K562 (cell line): ENCODE results near the gene DTNBP1. TPM values are rescaled to one million over a fixed set of nuclear protein-coding genes. Genes with fewer than 3 reads are reported as not detected.

Source experiments
- ATAC-seq: fragments of 200-7000 bp; cut with Tn5 transposase; 3 replicates; pipeline ENCODE4 v1.9.1; 2020; ENCODE audit warnings: moderate library complexity
- BruUV-seq: library from RNA; stranded (reverse); fragments of 400-500 nt; replicated peaks from 2 replicates; lab custom pipeline; 2021; lab: Mats Ljungman, UMichigan
- CTCF ChIA-PET: fragments of 300-600 bp; formaldehyde crosslinking; extraction: SDS; loops from one replicate; lab custom pipeline; 2021; ENCODE audit warnings: low intra/inter-chr PET ratio; lab: Yijun Ruan, JAX
- POLR2A ChIA-PET: fragments of 300-600, 350-650 bp; sonication (Branson Sonifier 250); formaldehyde crosslinking; extraction: SDS; loops from one replicate; lab custom pipeline; 2021; ENCODE audit warnings: antibody characterized with exemption, inconsistent platforms; lab: Yijun Ruan, JAX
- DNase-seq, 4 experiments: peaks; one replicate each; pipeline versions ENCODE4 v3.0.0 to v3.0.0-alpha.2; 2011 to 2018; ENCODE audit warnings: low spot score in 3 of 4, mixed read lengths in 3 of 4; ENCODE audit errors: extremely low read depth in 1 of 4
- FAIRE-seq: peaks from 2 replicates; lab custom pipeline; 2011; peaks lifted over from hg19 to GRCh38; lab: Jason Lieb, UNC
- H2AFZ ChIP-seq: 2 replicates; pipeline ENCODE4 v1.6.0; 2011; ENCODE audit warnings: low read depth, low read length, control low read depth, inconsistent platforms
- H3K27ac ChIP-seq: fragments of 200-600 bp; 3 replicates; pipeline ENCODE4 v1.8.0; 2011; ENCODE audit warnings: low read depth, mild to moderate bottlenecking, control low read depth, inconsistent platforms, low read length, moderate library complexity, mixed read lengths; ENCODE audit errors: extremely low read depth
- H3K27me3 ChIP-seq, 2 experiments: fragments of 300-600 bp in 1 of 2; 2 replicates in 1 of 2; 3 replicates in 1 of 2; pipeline versions ENCODE4 v1.6.0 to v1.8.0; 2011; ENCODE audit warnings: inconsistent platforms in 2 of 2, low read length in 2 of 2, mild to moderate bottlenecking in 1 of 2, mixed read lengths in 1 of 2, moderate library complexity in 1 of 2; ENCODE audit not compliant: control insufficient read depth in 2 of 2, insufficient read depth in 2 of 2
- H3K36me3 ChIP-seq: fragments of 300-600 bp; 3 replicates; pipeline ENCODE4 v1.8.0; 2011; ENCODE audit warnings: mild to moderate bottlenecking, low read length, inconsistent platforms; ENCODE audit not compliant: control insufficient read depth, insufficient read depth
- H3K4me1 ChIP-seq, 2 experiments: fragments of 200-600 bp in 1 of 2; replicated peaks in 1 of 2; 2 replicates in 1 of 2; 3 replicates in 1 of 2; pipeline versions ENCODE4 v1.5.1 to v1.8.0; 2011; ENCODE audit warnings: inconsistent platforms in 2 of 2, low read length in 2 of 2, mild to moderate bottlenecking in 1 of 2, mixed read lengths in 1 of 2, moderate library complexity in 1 of 2; ENCODE audit not compliant: control insufficient read depth in 2 of 2, insufficient read depth in 2 of 2
- H3K4me2 ChIP-seq: 2 replicates; pipeline ENCODE4 v1.6.1; 2011; ENCODE audit warnings: low read length, control low read depth, inconsistent platforms, mixed read lengths; ENCODE audit not compliant: insufficient read depth
- H3K4me3 ChIP-seq: fragments of 200-600 bp; sonication (generic), shearing (Covaris generic); 2 replicates; pipeline ENCODE4 v1.5.1; 2016; ENCODE audit warnings: control low read depth, inconsistent platforms
- H3K79me2 ChIP-seq: fragments of 200-600 bp; 3 replicates; pipeline ENCODE4 v1.8.0; 2011; ENCODE audit warnings: low read length, inconsistent platforms; ENCODE audit not compliant: control insufficient read depth, insufficient read depth
- H3K9ac ChIP-seq, 2 experiments: 2 replicates each; pipeline versions ENCODE4 v1.6.0 to v1.6.1; 2011; ENCODE audit warnings: low read depth in 2 of 2, low read length in 2 of 2, control low read depth in 1 of 2, inconsistent platforms in 1 of 2, mild to moderate bottlenecking in 1 of 2, mixed read lengths in 1 of 2; ENCODE audit not compliant: insufficient read depth in 1 of 2
- H3K9me1 ChIP-seq: one replicate; pipeline ENCODE4 v1.6.0; 2011; ENCODE audit warnings: inconsistent platforms, mild to moderate bottlenecking, low read length, moderate library complexity; ENCODE audit not compliant: control insufficient read depth, insufficient read depth
- H3K9me3 ChIP-seq: replicated peaks from 2 replicates; pipeline ENCODE4 v1.5.1; 2011; ENCODE audit warnings: low read depth, low read length, inconsistent platforms; ENCODE audit not compliant: control insufficient read depth, insufficient read depth
- H4K20me1 ChIP-seq: replicated peaks from 2 replicates; pipeline ENCODE4 v1.6.1; 2011; ENCODE audit warnings: low read length, inconsistent platforms, mixed read lengths; ENCODE audit not compliant: control insufficient read depth, insufficient read depth
- KLF13 ChIP-seq: fragments of 450-650 bp; IDR thresholded peaks from 2 replicates; pipeline ENCODE4 v1.6.1; 2016; ENCODE audit warnings: missing genetic modification characterization, low read depth, mild to moderate bottlenecking, missing compliant biosample characterization, moderate library complexity, borderline replicate concordance
- L3MBTL2 ChIP-seq: fragments of 450-650 bp; IDR thresholded peaks from 2 replicates; pipeline ENCODE4 v1.6.1; 2016; ENCODE audit warnings: mild to moderate bottlenecking, moderate library complexity
- MEF2D ChIP-seq: conservative IDR thresholded peaks from 2 replicates; pipeline ENCODE4 v1.6.1; 2016; ENCODE audit warnings: low read depth, missing genetic modification characterization, missing compliant biosample characterization
- NRF1 ChIP-seq, 2 experiments: fragments of 450-650 bp; IDR thresholded peaks in 1 of 2; conservative IDR thresholded peaks in 1 of 2; 2 replicates each; pipeline ENCODE4 v1.6.1; 2014; ENCODE audit warnings: mild to moderate bottlenecking in 2 of 2
- ZNF12 ChIP-seq: sonication (generic); formaldehyde crosslinking; IDR thresholded peaks from 2 replicates; pipeline ENCODE4 v1.4.0; 2020; ENCODE audit warnings: mild to moderate bottlenecking, missing genetic modification reagents
- WGBS: fragments of 100-300 bp; shearing (Covaris generic); methylation state at CpG from one replicate; pipeline ENCODE4 v1.1.6; 2016; ENCODE audit warnings: low coverage, mixed read lengths; ENCODE audit not compliant: insufficient coverage; ENCODE audit errors: missing lambda C conversion rate; 5-methylcytosine and 5-hydroxymethylcytosine counted together
- in situ Hi-C: fragments of 300-500 bp; cut with MboI; formaldehyde crosslinking; loops from 4 replicates; pipeline ENCODE4 v1.15.0; 2018; ENCODE audit warnings: inconsistent platforms, mixed read lengths
- intact Hi-C: fragments of 100-400 bp; cut with micrococcal nuclease; formaldehyde crosslinking; loops from 2 replicates; pipeline ENCODE4 v1.14.2; 2022
- polyA plus RNA-seq, 8 experiments: library from polyadenylated mRNA; depleted of rRNA in 4 of 8; stranded (reverse) in 5 of 8; unstranded in 3 of 8; fragments of >200 nt; fragmentation: Nextera tagmentation in 2 of 8; fragmentation: Illumina TruSeq in 1 of 8; extraction: Ambion mirVana in 2 of 8; extraction: Trizol in 1 of 8; gene quantifications; 2 replicates each; pipeline versions ENCODE4 v1.2.1 to v1.2.3, GENCODE V29; 2011 to 2014; ENCODE audit warnings: inconsistent platforms in 1 of 8, missing spikeins in 1 of 8
- total RNA-seq, 7 experiments: library from RNA; depleted of rRNA in 6 of 7; stranded (reverse); fragments of >200 nt in 6 of 7; fragmentation: Illumina TruSeq in 2 of 7; extraction: Trizol in 2 of 7; gene quantifications; 2 replicates each; pipeline versions ENCODE4 v1.2.1 to v1.2.3, GENCODE V29; 2011 to 2021; ENCODE audit warnings: low replicate concordance in 1 of 7
- TF ChIP-seq, protein P1 (sequence below): sonication (generic); formaldehyde crosslinking; IDR thresholded peaks from 2 replicates; pipeline ENCODE4 v1.8.0; 2022; ENCODE audit warnings: mild to moderate bottlenecking, missing genetic modification reagents, borderline replicate concordance
- TF ChIP-seq, protein P2 (sequence below), 2 experiments: fragments of 250-450 bp in 1 of 2; fragments of 450-650 bp in 1 of 2; sonication (Bioruptor Pico) in 1 of 2; IDR thresholded peaks; 2 replicates each; pipeline versions ENCODE4 v1.6.1 to v1.8.0; 2016 to 2021; ENCODE audit warnings: mild to moderate bottlenecking in 2 of 2, moderate library complexity in 2 of 2, missing compliant biosample characterization in 1 of 2, missing genetic modification characterization in 1 of 2
- TF ChIP-seq, protein P3 (sequence below): sonication (generic); formaldehyde crosslinking; IDR thresholded peaks from 2 replicates; pipeline ENCODE4 v1.9.0; 2022; ENCODE audit warnings: mild to moderate bottlenecking, missing genetic modification reagents
- TF ChIP-seq, protein P4 (sequence below): fragments of 450-650 bp; IDR thresholded peaks from 2 replicates; pipeline ENCODE4 v1.6.1; 2016; ENCODE audit warnings: mild to moderate bottlenecking
- TF ChIP-seq, protein P5 (sequence below): sonication (generic); formaldehyde crosslinking; IDR thresholded peaks from 2 replicates; pipeline ENCODE4 v1.8.0; 2023; ENCODE audit warnings: missing genetic modification reagents, mild to moderate bottlenecking, borderline replicate concordance

Gene DTNBP1
- total and polyA plus RNA-seq, 9 of the 15 experiments (the other 6 are each of a cell fraction or from before 2014, with no cell fraction given) = 16.7 to 54.5 (median 21.4) TPM

- Histone ChIP-seq H3K9ac (no peak overlapping the region), H2AFZ (no peak overlapping the region), H3K27me3 (no peaks in the 10 kb centered on the region), H3K27ac (no peak overlapping the region), H3K9me1 (no peaks in the 10 kb centered on the region), H3K4me3 (no peak overlapping the region), H3K4me1 (peaks cover 5 to 7% of the 10 kb centered on the region in 2 experiments), H3K79me2 (no peaks in the 10 kb centered on the region; the same call in 2 of the 3 replicates), H3K9me3 (no peaks in the 10 kb centered on the region), H3K36me3 (peaks cover 87% of the 10 kb centered on the region), H3K4me2 (no peak overlapping the region), H4K20me1 (no peaks in the 10 kb centered on the region)
- in situ Hi-C loops (no loop called here), intact Hi-C loops (no loop called here)
- POLR2A ChIA-PET = interaction anchor here (0.9 to 1.0 kb wide), 2 partner anchors 11 to 18 kb away, joined by 3 to 4 read pairs; no protein-coding TSS in a partner anchor
- CTCF ChIA-PET = no interaction called here
- BruUV-seq = no TSS peak
- FAIRE-seq = no peak
- no peak for ATAC-seq
- 93% methylated on average over 12 of the region's 12 CpGs for WGBS
- no peak for DNase-seq
- TF ChIP-seq, protein P1, sequence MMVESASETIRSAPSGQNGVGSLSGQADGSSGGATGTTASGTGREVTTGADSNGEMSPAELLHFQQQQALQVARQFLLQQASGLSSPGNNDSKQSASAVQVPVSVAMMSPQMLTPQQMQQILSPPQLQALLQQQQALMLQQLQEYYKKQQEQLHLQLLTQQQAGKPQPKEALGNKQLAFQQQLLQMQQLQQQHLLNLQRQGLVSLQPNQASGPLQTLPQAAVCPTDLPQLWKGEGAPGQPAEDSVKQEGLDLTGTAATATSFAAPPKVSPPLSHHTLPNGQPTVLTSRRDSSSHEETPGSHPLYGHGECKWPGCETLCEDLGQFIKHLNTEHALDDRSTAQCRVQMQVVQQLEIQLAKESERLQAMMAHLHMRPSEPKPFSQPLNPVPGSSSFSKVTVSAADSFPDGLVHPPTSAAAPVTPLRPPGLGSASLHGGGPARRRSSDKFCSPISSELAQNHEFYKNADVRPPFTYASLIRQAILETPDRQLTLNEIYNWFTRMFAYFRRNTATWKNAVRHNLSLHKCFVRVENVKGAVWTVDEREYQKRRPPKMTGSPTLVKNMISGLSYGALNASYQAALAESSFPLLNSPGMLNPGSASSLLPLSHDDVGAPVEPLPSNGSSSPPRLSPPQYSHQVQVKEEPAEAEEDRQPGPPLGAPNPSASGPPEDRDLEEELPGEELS (CRISPR knock-in tag) = no peak
- TF ChIP-seq, protein P2, sequence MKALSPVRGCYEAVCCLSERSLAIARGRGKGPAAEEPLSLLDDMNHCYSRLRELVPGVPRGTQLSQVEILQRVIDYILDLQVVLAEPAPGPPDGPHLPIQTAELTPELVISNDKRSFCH (CRISPR knock-in tag; IDR thresholded peaks at IDR 0.05) = no peak
- TF ChIP-seq, protein P2 (tag; IDR thresholded peaks at IDR 0.05) = no peak
- TF ChIP-seq KLF13 (tag) = no peak
- TF ChIP-seq, protein P3, sequence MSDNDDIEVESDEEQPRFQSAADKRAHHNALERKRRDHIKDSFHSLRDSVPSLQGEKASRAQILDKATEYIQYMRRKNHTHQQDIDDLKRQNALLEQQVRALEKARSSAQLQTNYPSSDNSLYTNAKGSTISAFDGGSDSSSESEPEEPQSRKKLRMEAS = no peak
- no peak for TF ChIP-seq ZNF12 (CRISPR knock-in tag)
- no peak for TF ChIP-seq L3MBTL2
- no peak for TF ChIP-seq NRF1 (conservative IDR thresholded peaks at IDR 0.05 in 1 of 2, IDR thresholded peaks at IDR 0.05 in 1 of 2)
- TF ChIP-seq, protein P4, sequence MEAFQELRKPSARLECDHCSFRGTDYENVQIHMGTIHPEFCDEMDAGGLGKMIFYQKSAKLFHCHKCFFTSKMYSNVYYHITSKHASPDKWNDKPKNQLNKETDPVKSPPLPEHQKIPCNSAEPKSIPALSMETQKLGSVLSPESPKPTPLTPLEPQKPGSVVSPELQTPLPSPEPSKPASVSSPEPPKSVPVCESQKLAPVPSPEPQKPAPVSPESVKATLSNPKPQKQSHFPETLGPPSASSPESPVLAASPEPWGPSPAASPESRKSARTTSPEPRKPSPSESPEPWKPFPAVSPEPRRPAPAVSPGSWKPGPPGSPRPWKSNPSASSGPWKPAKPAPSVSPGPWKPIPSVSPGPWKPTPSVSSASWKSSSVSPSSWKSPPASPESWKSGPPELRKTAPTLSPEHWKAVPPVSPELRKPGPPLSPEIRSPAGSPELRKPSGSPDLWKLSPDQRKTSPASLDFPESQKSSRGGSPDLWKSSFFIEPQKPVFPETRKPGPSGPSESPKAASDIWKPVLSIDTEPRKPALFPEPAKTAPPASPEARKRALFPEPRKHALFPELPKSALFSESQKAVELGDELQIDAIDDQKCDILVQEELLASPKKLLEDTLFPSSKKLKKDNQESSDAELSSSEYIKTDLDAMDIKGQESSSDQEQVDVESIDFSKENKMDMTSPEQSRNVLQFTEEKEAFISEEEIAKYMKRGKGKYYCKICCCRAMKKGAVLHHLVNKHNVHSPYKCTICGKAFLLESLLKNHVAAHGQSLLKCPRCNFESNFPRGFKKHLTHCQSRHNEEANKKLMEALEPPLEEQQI = no peak
- TF ChIP-seq MEF2D (tag) = no peak
- TF ChIP-seq, protein P5, sequence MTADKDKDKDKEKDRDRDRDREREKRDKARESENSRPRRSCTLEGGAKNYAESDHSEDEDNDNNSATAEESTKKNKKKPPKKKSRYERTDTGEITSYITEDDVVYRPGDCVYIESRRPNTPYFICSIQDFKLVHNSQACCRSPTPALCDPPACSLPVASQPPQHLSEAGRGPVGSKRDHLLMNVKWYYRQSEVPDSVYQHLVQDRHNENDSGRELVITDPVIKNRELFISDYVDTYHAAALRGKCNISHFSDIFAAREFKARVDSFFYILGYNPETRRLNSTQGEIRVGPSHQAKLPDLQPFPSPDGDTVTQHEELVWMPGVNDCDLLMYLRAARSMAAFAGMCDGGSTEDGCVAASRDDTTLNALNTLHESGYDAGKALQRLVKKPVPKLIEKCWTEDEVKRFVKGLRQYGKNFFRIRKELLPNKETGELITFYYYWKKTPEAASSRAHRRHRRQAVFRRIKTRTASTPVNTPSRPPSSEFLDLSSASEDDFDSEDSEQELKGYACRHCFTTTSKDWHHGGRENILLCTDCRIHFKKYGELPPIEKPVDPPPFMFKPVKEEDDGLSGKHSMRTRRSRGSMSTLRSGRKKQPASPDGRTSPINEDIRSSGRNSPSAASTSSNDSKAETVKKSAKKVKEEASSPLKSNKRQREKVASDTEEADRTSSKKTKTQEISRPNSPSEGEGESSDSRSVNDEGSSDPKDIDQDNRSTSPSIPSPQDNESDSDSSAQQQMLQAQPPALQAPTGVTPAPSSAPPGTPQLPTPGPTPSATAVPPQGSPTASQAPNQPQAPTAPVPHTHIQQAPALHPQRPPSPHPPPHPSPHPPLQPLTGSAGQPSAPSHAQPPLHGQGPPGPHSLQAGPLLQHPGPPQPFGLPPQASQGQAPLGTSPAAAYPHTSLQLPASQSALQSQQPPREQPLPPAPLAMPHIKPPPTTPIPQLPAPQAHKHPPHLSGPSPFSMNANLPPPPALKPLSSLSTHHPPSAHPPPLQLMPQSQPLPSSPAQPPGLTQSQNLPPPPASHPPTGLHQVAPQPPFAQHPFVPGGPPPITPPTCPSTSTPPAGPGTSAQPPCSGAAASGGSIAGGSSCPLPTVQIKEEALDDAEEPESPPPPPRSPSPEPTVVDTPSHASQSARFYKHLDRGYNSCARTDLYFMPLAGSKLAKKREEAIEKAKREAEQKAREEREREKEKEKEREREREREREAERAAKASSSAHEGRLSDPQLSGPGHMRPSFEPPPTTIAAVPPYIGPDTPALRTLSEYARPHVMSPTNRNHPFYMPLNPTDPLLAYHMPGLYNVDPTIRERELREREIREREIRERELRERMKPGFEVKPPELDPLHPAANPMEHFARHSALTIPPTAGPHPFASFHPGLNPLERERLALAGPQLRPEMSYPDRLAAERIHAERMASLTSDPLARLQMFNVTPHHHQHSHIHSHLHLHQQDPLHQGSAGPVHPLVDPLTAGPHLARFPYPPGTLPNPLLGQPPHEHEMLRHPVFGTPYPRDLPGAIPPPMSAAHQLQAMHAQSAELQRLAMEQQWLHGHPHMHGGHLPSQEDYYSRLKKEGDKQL (CRISPR knock-in tag) = no peak
Observed at GRCh38 chr6:15504040-15504495, 158.8 kb downstream of the DTNBP1 start.
